Endothelial cell of umbilical vein (primary cell): Measurements from ENCODE around the gene CRYAB. TPM values are rescaled to one million over a fixed set of nuclear protein-coding genes. Genes with fewer than 3 reads are reported as not detected.

Experiments used
- BruUV-seq: library from RNA; stranded (reverse); fragments of 400-500 nt; replicated peaks from 2 replicates; lab custom pipeline; 2021; lab: Mats Ljungman, UMichigan
- CTCF ChIA-PET: fragments of 300-600, 350-600 bp; sonication (Branson Sonifier 250); formaldehyde crosslinking; loops from one replicate; lab custom pipeline; 2021; ENCODE audit warnings: antibody characterized with exemption, inconsistent platforms; lab: Charles Lee
- POLR2A ChIA-PET: fragments of 300-600, 350-600 bp; sonication (Branson Sonifier 250); formaldehyde crosslinking; loops from one replicate; lab custom pipeline; 2021; ENCODE audit warnings: antibody characterized with exemption, inconsistent platforms; lab: Charles Lee
- DNase-seq: peaks from one replicate; pipeline ENCODE4 v3.0.0-alpha.2; 2011; ENCODE audit warnings: low read depth, low spot score
- FAIRE-seq: peaks from 2 replicates; lab custom pipeline; 2011; peaks lifted over from hg19 to GRCh38; lab: Jason Lieb, UNC
- H2AFZ ChIP-seq: 2 replicates; pipeline ENCODE4 v1.6.0; 2012; ENCODE audit warnings: low read depth, low read length, control low read depth, inconsistent platforms
- H3K27ac ChIP-seq: 2 replicates; pipeline ENCODE4 v1.5.1; 2011; ENCODE audit warnings: low read depth, mild to moderate bottlenecking, control low read depth, low read length, moderate library complexity; ENCODE audit not compliant: insufficient read depth
- H3K27me3 ChIP-seq, 2 experiments: 2 replicates each; pipeline versions ENCODE4 v1.6.0 to v1.6.1; 2011; ENCODE audit warnings: low read length in 2 of 2, mixed read lengths in 1 of 2; ENCODE audit not compliant: control insufficient read depth in 2 of 2, insufficient read depth in 2 of 2
- H3K36me3 ChIP-seq, 2 experiments: 2 replicates in 1 of 2; 3 replicates in 1 of 2; pipeline ENCODE4 v1.5.1; 2011; ENCODE audit warnings: low read length in 2 of 2, mild to moderate bottlenecking in 1 of 2, moderate library complexity in 1 of 2; ENCODE audit not compliant: control insufficient read depth in 2 of 2, insufficient read depth in 2 of 2; ENCODE audit errors: extremely low read depth in 1 of 2
- H3K4me1 ChIP-seq: 3 replicates; pipeline ENCODE4 v1.5.1; 2011; ENCODE audit warnings: mild to moderate bottlenecking, low read length; ENCODE audit not compliant: control insufficient read depth, insufficient read depth; ENCODE audit errors: extremely low read depth
- H3K4me2 ChIP-seq: 2 replicates; pipeline ENCODE4 v1.6.1; 2011; ENCODE audit warnings: low read length, control low read depth, mixed read lengths; ENCODE audit not compliant: insufficient read depth
- H3K4me3 ChIP-seq, 3 experiments: fragments of 200-600 bp in 1 of 3; sonication (generic), shearing (Covaris generic) in 1 of 3; replicated peaks in 1 of 3; 2 replicates each; pipeline ENCODE4 v1.5.1; 2011 to 2016; ENCODE audit warnings: control low read depth in 3 of 3, low read length in 3 of 3, mild to moderate bottlenecking in 2 of 3, inconsistent platforms in 1 of 3, low read depth in 1 of 3, moderate library complexity in 1 of 3; ENCODE audit not compliant: insufficient read depth in 1 of 3
- H3K79me2 ChIP-seq: 2 replicates; pipeline ENCODE4 v1.6.0; 2012; ENCODE audit warnings: low read length, inconsistent platforms; ENCODE audit not compliant: control insufficient read depth, insufficient read depth
- H3K9ac ChIP-seq: replicated peaks from 2 replicates; pipeline ENCODE3; 2011; ENCODE audit warnings: low read length, control low read depth; ENCODE audit not compliant: insufficient read depth; ENCODE audit errors: extremely low read depth
- H3K9me1 ChIP-seq: replicated peaks from 3 replicates; pipeline ENCODE4 v1.6.0; 2011; ENCODE audit warnings: mild to moderate bottlenecking, low read length; ENCODE audit not compliant: control insufficient read depth, insufficient read depth; ENCODE audit errors: extremely low read depth
- H3K9me3 ChIP-seq: replicated peaks from 2 replicates; pipeline ENCODE4 v1.5.1; 2012; ENCODE audit warnings: low read length, inconsistent platforms; ENCODE audit not compliant: control insufficient read depth, insufficient read depth
- H4K20me1 ChIP-seq: replicated peaks from 2 replicates; pipeline ENCODE3; 2011; ENCODE audit warnings: mild to moderate bottlenecking, low read length; ENCODE audit not compliant: control insufficient read depth, insufficient read depth; ENCODE audit errors: extremely low read depth
- CTCF ChIP-seq, 2 donors: IDR thresholded peaks; 1 replicate in 1 of 2; 2 replicates in 1 of 2; pipeline ENCODE4 v1.5.1; 2011; ENCODE audit warnings: low read length in 2 of 2, mild to moderate bottlenecking in 2 of 2, moderate library complexity in 2 of 2, control low read depth in 1 of 2, inconsistent platforms in 1 of 2, low read depth in 1 of 2; ENCODE audit not compliant: insufficient read depth in 1 of 2; ENCODE audit errors: extremely low read depth in 1 of 2
- EZH2 ChIP-seq: IDR thresholded peaks from 2 replicates; pipeline ENCODE4 v1.6.1; 2012; ENCODE audit warnings: borderline replicate concordance, low read depth, mild to moderate bottlenecking, moderate library complexity, low read length, inconsistent platforms; ENCODE audit not compliant: severe bottlenecking
- FOS ChIP-seq: IDR thresholded peaks from 2 replicates; pipeline ENCODE4 v1.6.1; 2011; ENCODE audit warnings: mild to moderate bottlenecking, low read length, moderate library complexity, borderline replicate concordance; ENCODE audit not compliant: insufficient read depth
- GATA2 ChIP-seq: IDR thresholded peaks from 2 replicates; pipeline ENCODE4 v1.7.0; 2011; ENCODE audit warnings: low read depth, mild to moderate bottlenecking, moderate library complexity, mixed read lengths, low read length; ENCODE audit not compliant: insufficient read length, insufficient read depth
- JUN ChIP-seq: IDR thresholded peaks from 2 replicates; pipeline ENCODE4 v1.6.1; 2011; ENCODE audit warnings: borderline replicate concordance, low read depth; ENCODE audit not compliant: insufficient read length, insufficient read depth
- MAX ChIP-seq: IDR thresholded peaks from 2 replicates; pipeline ENCODE4 v1.6.1; 2011; ENCODE audit not compliant: insufficient read depth, insufficient read length
- MYC ChIP-seq: IDR thresholded peaks from one replicate; pipeline ENCODE4 v1.6.1; 2011; ENCODE audit warnings: mild to moderate bottlenecking, low read depth, low read length
- POLR2A ChIP-seq: IDR thresholded peaks from 2 replicates; pipeline ENCODE4 v1.6.1; 2012; ENCODE audit warnings: low read depth, mild to moderate bottlenecking, control low read depth, low read length
- POLR2AphosphoS5 ChIP-seq: IDR thresholded peaks from 2 replicates; pipeline ENCODE4 v1.6.1; 2012; ENCODE audit warnings: low read depth, mild to moderate bottlenecking, control low read depth, low read length, moderate library complexity; ENCODE audit not compliant: insufficient read depth
- dilution Hi-C: fragments of 300-500 bp; cut with MboI; formaldehyde crosslinking; loops from one replicate; pipeline ENCODE4 v1.15.0; 2019; ENCODE audit warnings: low sequenced_read_pairs; ENCODE audit not compliant: extremely low pct_ligation_motif_present
- intact Hi-C: fragments of 100-400 bp; cut with micrococcal nuclease; formaldehyde crosslinking; loops from one replicate; pipeline ENCODE4 v1.10.0; 2022
- polyA plus RNA-seq, 4 experiments: library from polyadenylated mRNA; depleted of rRNA in 3 of 4; stranded (reverse) in 3 of 4; unstranded in 1 of 4; fragments of >200 nt; gene quantifications; 2 replicates each; pipeline versions ENCODE4 v1.2.1 to v1.2.3, GENCODE V29; 2011 to 2012; ENCODE audit warnings: missing spikeins in 1 of 4
- total RNA-seq: library from RNA; stranded (reverse); gene quantifications from 2 replicates; pipeline ENCODE4 v1.2.3, GENCODE V29; 2021

The CRYAB gene
- total and polyA plus RNA-seq, 2 donors (not counting 3 experiments of a cell fraction or from before 2014, with no cell fraction given) = 0.48 TPM; not detected in 1

- intact Hi-C loops = no loop called here
- no TSS peak for BruUV-seq
- H3K79me2 ChIP-seq = peaks cover 8% of the 10 kb centered on the region
- peaks cover 43% of the 10 kb centered on the region for H3K4me1 ChIP-seq
- DNase-seq = peak; percentile 57
- H3K9me1 ChIP-seq = no peaks in the 10 kb centered on the region
- H3K27me3 ChIP-seq = no peaks in the 10 kb centered on the region
- dilution Hi-C loops = no loop called here
- ChIA-PET CTCF (interaction anchor here (2.8 kb wide), 1 partner anchor 35 kb away, joined by 19 read pairs; no protein-coding TSS in a partner anchor), POLR2A (no interaction called here)
- no peak overlapping the region for H2AFZ ChIP-seq
- H3K4me2 ChIP-seq = no peak overlapping the region
- no peak overlapping the region for H3K4me3 ChIP-seq
- no peaks in the 10 kb centered on the region for H3K36me3 ChIP-seq
- H3K9me3 ChIP-seq = no peaks in the 10 kb centered on the region
- H3K27ac ChIP-seq = peak overlapping the region; percentile 40
- no peak overlapping the region for H3K9ac ChIP-seq
- H4K20me1 ChIP-seq = no peaks in the 10 kb centered on the region
- TF ChIP-seq POLR2AphosphoS5 (no peak), FOS (no peak), JUN (no peak), MAX (no peak), GATA2 (no peak), CTCF (IDR thresholded peaks at IDR 0.05; ENCODE audit: extremely low read depth in 1 of 2, insufficient read depth in 1 of 2, low read depth in 1 of 2, low read length in 2 of 2) (no peak), EZH2 (no peak), MYC (no peak), POLR2A (no peak)
- no peak for FAIRE-seq
Measured at GRCh38 chr11:111946499-111946898, 34.9 kb upstream of the CRYAB start.
